ENCODE results near the gene CEACAM3. TPM values are rescaled to one million over a fixed set of nuclear protein-coding genes. Genes with fewer than 3 reads are reported as not detected.

The CEACAM3 gene
- total RNA-seq, 2 experiments from 2014 or later: not detected

DNA sequence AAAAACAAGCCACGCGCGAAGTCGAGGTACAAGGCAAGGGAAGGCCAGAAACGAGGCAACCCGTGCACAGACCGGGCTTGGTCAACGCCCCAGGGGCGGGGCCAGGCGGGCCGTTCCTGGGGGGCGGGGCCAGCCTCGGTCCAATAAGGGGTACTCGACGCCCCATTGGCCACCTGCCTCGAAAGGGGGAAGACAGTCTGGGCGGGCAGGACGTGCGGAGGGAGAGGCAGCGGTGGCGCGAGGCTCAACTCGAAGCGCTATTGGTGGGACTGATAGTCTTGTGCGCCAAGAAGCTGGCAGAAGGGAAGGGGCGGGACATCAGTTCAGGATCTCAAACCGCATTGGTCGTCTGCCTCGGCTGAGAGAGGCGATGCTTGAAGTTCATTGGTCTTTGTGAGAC, 48.2 kb downstream of the CEACAM3 start, which contains the start of gene LYPD4:
LYPD4 (minus strand) TSS at position 83 of the 400 bp plus-strand sequence. CDS start 5,398 bp downstream, outside the sequence.
- ATAC-seq (ENCODE audit: poor library complexity) (no peak), DNase-seq (no peak)
- H3K27me3 ChIP-seq (ENCODE audit: control insufficient read depth in 1 of 2, insufficient read depth in 2 of 2, low read length in 2 of 2): no peaks in the 10 kb centered on the region
- H3K27ac ChIP-seq (ENCODE audit: low read depth in 1 of 2, low read length in 2 of 2): no peak within 1 kb of the TSS
- Mint-ChIP-seq H3K4me1 (ENCODE audit: low read depth) (no peaks in the 10 kb centered on the region), H3K27ac (no peak within 1 kb of the TSS), H3K9me3 (no peaks in the 10 kb centered on the region), H3K4me3 (no peak within 1 kb of the TSS), H3K27me3 (no peaks in the 10 kb centered on the region), H3K36me3 (ENCODE audit: low read depth) (no peaks in the 10 kb centered on the region)
- ChIA-PET CTCF (no interaction called here), POLR2A (no interaction called here)
- H3K4me1 ChIP-seq (ENCODE audit: insufficient read depth, low read length): no peaks in the 10 kb centered on the region
- peaks cover 0 to 10% of the 10 kb centered on the region in 2 experiments for H3K9me3 ChIP-seq (ENCODE audit: control insufficient read depth in 1 of 2, insufficient read depth in 1 of 2, low read length in 2 of 2)
- intact Hi-C loops (cut with DNase I, micrococcal nuclease): no loop called here
- H3K36me3 ChIP-seq (ENCODE audit: insufficient read depth, low read length): no peaks in the 10 kb centered on the region
- no peak within 1 kb of the TSS for H3K4me3 ChIP-seq (ENCODE audit: low read length)
- no peak for TF ChIP-seq CTCF (IDR thresholded peaks at IDR 0.05)

DNA sequence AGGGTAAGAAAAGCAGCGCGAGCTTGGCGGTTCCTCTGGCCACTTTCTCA, 48.4 kb downstream of the CEACAM3 start, which contains the start of gene DMRTC2:
DMRTC2 (plus strand) TSS at position 42 of the 50 bp plus-strand sequence. CDS start 2,387 bp downstream, outside the sequence.
- no peak within 1 kb of the TSS for H3K4me3 Mint-ChIP-seq
- no peaks in the 10 kb centered on the region for H3K27me3 Mint-ChIP-seq
- Histone ChIP-seq H3K9me3 (ENCODE audit: control insufficient read depth in 1 of 2, insufficient read depth in 1 of 2, low read length in 2 of 2) (peaks cover 0 to 10% of the 10 kb centered on the region in 2 experiments), H3K4me1 (ENCODE audit: insufficient read depth, low read length) (no peaks in the 10 kb centered on the region), H3K4me3 (ENCODE audit: low read length) (no peak within 1 kb of the TSS), H3K27ac (ENCODE audit: low read depth in 1 of 2, low read length in 2 of 2) (no peak within 1 kb of the TSS), H3K27me3 (ENCODE audit: control insufficient read depth in 1 of 2, insufficient read depth in 2 of 2, low read length in 2 of 2) (no peaks in the 10 kb centered on the region), H3K36me3 (ENCODE audit: insufficient read depth, low read length) (no peaks in the 10 kb centered on the region)
- ATAC-seq (ENCODE audit: poor library complexity) (no peak), DNase-seq (no peak)
- no peaks in the 10 kb centered on the region for H3K4me1 Mint-ChIP-seq (ENCODE audit: low read depth)
- no peaks in the 10 kb centered on the region for H3K9me3 Mint-ChIP-seq
- ChIA-PET POLR2A (no interaction called here), CTCF (no interaction called here)
- no peak for TF ChIP-seq CTCF (IDR thresholded peaks at IDR 0.05)
- no peak within 1 kb of the TSS for H3K27ac Mint-ChIP-seq
- intact Hi-C loops (cut with DNase I, micrococcal nuclease): no loop called here
- H3K36me3 Mint-ChIP-seq (ENCODE audit: low read depth): no peaks in the 10 kb centered on the region

- peaks cover 0 to 10% of the 10 kb centered on the region in 2 experiments for H3K9me3 ChIP-seq (ENCODE audit: control insufficient read depth in 1 of 2, insufficient read depth in 1 of 2, low read length in 2 of 2)
- H3K4me1 ChIP-seq (ENCODE audit: insufficient read depth, low read length): no peaks in the 10 kb centered on the region
- ChIA-PET POLR2A (no interaction called here), CTCF (no interaction called here)
- ATAC-seq (ENCODE audit: poor library complexity) (no peak), DNase-seq (no peak)
- Mint-ChIP-seq H3K36me3 (ENCODE audit: low read depth) (no peaks in the 10 kb centered on the region), H3K27me3 (no peaks in the 10 kb centered on the region), H3K4me3 (no peak overlapping the region), H3K9me3 (no peaks in the 10 kb centered on the region), H3K4me1 (ENCODE audit: low read depth) (no peaks in the 10 kb centered on the region), H3K27ac (no peak overlapping the region)
- H3K27me3 ChIP-seq (ENCODE audit: control insufficient read depth in 1 of 2, insufficient read depth in 2 of 2, low read length in 2 of 2): no peaks in the 10 kb centered on the region
- TF ChIP-seq CTCF (IDR thresholded peaks at IDR 0.05): no peak
- H3K27ac ChIP-seq (ENCODE audit: low read depth in 1 of 2, low read length in 2 of 2): no peak overlapping the region
- intact Hi-C loops (cut with DNase I, micrococcal nuclease): no loop called here
- no peak overlapping the region for H3K4me3 ChIP-seq (ENCODE audit: low read length)
- no peaks in the 10 kb centered on the region for H3K36me3 ChIP-seq (ENCODE audit: insufficient read depth, low read length)
Observed at GRCh38 chr19:41845051-41845590, 48.7 kb downstream of the CEACAM3 start.
